Activated CD8-positive, alpha-beta memory T cell treated with anti-CD3 and anti-CD28 coated beads, Interleukin-2, amount 50 U/mL, for 24 hours (primary cell): Measurements from ENCODE around the gene ATAD2B.
"Not testable (repeated sequence)": the region's sequence is repeated elsewhere in the genome, so short reads cannot be mapped to it uniquely, and the experiment has no call there.

Experiments
- DNase-seq: peaks from one replicate; pipeline ENCODE4 v3.0.0-alpha.2; 2020; ENCODE audit errors: extremely low read depth

The ATAD2B gene

DNA sequence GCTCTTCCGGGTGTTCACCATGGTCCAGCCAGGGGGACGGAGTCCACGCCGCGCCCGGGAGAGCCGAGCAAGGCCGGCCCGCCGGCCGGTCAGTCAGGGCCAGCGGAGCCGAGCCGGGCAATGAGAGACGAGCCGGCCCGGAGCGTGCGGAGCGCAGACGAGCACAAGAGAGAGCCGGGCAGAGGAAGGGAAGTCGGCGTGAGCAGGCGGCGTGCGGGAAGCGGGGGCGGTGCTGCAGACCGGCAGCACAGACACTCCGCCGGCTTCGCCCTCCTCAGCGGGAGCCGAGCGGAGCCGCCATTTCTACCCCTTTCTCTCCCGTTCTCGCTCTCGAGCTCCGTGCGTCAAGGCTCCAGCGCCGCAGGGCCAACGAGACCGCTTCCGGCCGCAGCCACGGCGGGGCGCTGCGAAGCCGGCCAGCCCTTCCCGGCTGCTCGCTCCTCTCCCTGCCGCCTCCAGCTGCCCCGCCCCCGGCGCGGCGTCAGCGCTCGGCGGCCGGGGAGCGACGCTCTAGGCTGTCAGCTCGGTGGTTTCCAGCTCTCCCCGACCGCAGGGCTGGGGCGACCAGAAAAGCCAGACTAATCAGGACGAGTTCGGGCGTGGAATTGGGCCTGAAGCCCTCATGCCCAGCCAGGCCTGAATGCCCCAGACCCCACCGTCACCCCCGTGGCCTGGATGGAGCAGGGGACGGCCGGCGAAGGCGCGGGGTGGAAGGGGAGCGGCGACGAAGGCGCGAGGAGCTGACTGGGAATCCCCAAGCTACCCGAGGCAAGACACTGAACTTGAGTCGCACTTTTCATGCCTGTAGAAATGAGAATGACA lies at the start of gene ATAD2B:
ATAD2B (minus strand) TSS at position 374 of the 822 bp plus-strand sequence; CDS start at position 21, 353 bp downstream.
- peak; percentile 75 for DNase-seq

GRCh38 chr2:23967846-23968245 lies 40.9 kb upstream of the ATAD2B start:
- DNase-seq = no peak

DNA sequence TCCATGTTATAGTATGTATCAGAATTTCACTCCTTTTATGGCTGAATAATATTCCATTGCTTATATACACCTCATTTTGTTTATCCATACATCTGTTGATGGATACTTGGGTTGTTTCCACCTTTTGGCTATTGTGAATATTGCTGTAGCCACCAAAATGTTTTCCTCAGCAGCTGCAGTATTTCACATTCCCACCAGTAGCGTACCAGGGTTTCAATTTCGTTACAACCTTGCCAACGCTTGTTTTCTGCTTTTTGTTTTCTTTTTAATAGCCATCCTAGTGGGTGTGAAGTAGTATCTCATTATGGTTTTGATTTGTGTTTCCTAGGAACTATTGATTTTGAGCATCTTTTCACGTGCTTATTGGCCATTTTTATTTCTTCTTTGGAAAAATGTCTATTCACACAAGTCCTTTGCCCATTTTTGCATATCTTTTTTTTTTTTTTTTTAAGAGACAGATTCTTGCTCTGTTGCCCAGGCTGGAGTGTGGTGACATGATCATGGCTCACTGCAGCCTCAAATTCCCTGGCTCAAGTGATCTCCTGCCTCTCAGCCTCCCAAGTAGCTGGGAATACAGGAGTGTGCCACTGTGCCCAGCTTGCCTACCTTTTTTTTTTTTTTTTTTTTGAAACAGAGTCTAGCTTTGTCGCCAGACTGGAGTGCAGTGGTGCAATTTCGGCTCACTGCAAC lies 27.5 kb upstream of the ATAD2B start:
- no peak for DNase-seq

DNA sequence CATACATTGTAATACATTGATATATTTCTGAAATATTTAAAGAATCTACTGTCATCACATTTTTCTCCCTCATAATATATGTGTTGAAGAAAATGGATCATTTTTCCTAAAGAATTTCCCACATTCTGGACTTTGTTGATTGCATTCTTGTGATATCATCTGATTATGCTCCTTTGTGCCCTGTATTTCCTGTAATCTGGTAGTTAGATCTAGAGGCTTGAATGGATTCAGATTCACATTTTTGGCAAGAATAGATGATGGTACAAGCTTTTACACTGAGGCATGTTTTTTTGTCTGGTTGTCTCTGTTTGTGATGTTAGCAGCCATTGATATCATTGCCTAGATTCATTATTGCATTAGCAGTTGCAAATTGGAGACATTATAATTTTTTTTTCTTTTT lies 26.7 kb upstream of the ATAD2B start:
- no peak for DNase-seq

- DNase-seq = not testable (repeated sequence)
Observed at GRCh38 chr2:23952558-23952957, 25.6 kb upstream of the ATAD2B start.

- no peak for DNase-seq
Observed at GRCh38 chr2:23947350-23947749, 20.4 kb upstream of the ATAD2B start.

GRCh38 chr2:23944976-23945375 lies 18.1 kb upstream of the ATAD2B start:
- no peak for DNase-seq

DNA sequence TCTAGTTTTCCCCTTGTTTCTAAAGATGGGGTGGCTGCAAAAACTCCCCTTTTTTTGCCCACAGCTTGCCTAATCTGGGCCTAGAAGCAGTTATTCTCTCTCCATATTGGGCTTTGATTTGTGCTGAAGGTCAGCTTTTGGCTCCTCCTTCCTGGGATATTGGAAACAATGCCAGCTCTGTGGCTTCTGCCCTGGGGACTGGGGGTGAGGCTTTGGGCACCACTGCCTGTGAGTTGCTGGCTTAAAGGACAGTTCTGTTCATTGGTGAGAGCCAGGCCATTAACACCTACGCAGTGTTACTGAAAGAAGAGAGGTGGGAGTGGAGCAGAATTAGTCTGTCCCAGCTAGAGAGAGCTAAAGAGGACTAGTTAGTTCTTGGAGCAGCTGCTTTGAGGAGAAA lies 17.6 kb upstream of the ATAD2B start:
- no peak for DNase-seq

- no peak for DNase-seq
Observed at GRCh38 chr2:23943666-23944065, 16.7 kb upstream of the ATAD2B start.

DNA sequence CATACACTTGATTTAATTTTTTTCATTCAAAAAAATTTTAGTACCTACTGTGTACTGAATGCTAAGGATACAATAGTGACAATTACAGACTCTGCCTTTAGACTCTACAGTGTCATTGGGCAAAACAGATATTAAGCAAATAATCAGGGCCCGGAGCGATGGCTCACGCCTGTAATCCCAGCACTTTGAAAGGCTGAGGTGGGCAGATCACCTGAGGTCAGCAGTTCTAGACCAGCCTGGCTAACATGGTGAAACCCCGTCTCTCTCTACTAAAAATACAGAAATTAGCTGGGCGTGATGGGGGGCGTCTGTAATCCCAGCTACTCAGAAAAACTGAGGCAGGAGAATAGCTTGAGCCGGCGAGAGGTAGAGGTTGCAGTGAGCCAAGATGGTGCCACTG lies 14.7 kb upstream of the ATAD2B start:
- no peak for DNase-seq

DNA sequence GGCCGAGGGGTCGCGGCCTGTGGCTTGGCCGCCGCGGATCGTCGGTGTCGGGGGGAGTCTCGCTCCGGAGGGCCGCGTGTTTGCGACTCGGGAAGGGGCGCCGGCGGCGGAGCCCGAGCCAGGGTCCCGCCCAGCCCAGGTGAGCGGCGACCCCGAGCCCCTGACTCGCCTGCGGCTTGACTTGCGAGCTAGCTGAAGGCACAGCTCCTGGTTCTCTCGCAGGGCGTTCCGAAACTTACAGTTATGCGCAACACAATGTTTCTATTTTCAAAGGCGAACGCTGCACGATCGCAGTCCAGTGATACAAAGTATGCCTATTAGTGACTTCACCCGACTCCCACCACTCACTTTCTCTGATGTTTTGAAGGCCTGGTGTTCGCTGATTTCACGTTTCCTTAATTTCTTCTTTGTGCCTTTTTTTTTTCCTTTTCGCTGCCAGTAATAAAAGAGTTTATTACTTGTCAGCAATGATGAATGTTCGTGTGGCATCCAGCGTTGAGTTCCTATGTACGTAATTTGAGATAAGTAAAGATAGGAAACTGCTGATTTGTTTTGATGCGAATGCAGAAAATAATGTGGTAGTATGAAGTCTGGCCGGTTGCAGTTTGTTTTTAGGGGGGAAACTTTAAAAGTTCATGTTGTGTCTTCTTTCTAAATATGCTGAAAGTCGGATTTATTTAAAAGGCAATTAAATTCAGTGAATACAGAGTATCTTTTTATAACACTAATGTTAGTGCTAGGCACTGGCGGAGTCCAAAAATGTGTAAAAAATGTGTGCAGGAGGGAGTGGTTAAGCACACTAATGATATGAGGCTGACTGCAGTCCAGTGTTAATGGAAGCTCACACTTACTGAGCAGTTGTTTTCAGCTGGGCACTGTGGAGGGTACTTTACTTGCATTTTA lies 14.0 kb upstream of the ATAD2B start:
- DNase-seq = no peak

- DNase-seq = no peak
Observed at GRCh38 chr2:23939987-23940717, 13.2 kb upstream of the ATAD2B start, which contains the start of gene UBXN2A. TSS of gene UBXN2A (plus strand) at chr2:23940463. CDS start at chr2:23958315, 17,852 bp downstream.

DNA sequence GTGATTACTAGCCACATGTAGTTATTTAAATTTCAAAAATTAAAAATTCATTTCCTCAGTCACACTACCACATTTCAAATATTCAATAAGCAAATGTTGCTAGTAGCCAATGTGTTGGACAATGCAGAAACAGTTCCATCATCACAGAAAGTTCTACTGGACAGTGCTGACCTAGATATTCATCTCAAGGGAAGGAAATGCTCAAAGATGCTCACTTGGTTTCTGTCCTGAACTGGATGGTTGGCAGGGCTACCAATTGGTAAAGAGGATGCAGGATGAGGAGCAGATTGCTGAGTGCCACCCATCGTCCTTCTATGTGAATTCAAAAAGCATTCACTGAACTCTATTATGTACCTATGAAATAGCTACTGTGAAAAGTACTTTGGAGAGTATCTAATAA lies 7.3 kb upstream of the ATAD2B start:
- DNase-seq = no peak

DNA sequence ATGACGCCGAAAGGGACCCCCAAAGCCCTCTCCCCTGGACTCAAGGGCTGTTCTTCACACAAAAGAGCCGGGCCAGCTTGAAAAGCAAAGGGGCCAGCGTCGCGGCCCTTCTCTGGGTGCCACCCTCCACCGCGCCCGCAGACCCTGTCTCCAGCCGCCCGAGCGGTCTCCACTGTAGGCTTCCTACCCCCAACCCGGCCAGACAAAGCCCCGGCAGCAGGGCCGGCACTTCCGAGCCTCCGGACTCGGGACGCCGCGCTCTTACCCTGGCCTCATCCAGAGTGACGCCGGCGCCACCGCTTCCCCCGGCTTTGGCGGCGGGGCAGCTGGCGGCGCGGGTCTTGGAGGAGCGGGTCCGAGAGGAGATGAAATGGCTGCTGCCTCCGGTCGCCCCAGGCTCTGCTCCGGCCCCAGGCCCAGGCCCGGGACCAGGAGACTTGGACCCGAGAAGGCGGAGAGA lies 603 bp downstream of the ATAD2B start:
- DNase-seq = no peak

- no peak for DNase-seq
Observed at GRCh38 chr2:23925702-23926289, 1.1 kb downstream of the ATAD2B start.

GRCh38 chr2:23924589-23925359 lies 2.1 kb downstream of the ATAD2B start:
- DNase-seq = no peak

- no peak for DNase-seq
Observed at GRCh38 chr2:23918837-23919489, 8.0 kb downstream of the ATAD2B start.

DNA sequence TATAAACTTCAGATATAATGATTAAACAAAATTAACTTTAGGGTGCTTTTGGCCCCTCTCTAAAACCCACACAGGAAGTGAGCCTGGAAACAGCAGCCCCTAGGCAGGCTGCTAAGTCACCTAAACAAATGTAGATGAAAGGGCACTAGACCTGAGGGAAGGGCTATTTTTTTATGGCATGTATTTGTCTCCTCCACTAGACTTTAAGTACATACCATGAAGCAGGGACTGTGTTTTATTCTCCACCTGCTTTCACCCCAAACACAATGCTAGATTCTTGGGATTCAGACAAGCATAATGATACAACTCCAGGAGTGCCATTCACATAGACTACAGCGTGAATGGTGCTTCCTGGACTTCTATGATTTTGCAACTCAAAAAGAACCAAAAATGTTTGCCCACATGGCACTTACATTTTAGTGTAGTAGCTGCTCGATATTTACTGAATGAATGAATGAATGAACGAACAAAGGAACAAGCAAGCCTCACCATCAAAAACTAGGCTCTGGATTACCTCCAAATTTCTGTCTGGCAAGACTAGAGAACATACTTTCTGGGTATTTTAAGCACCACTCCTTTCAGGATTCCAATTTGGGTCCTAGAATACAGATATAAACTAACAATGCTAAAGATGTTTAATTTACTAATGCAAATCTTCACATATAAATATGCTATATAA lies 10.1 kb downstream of the ATAD2B start:
- DNase-seq = no peak

DNA sequence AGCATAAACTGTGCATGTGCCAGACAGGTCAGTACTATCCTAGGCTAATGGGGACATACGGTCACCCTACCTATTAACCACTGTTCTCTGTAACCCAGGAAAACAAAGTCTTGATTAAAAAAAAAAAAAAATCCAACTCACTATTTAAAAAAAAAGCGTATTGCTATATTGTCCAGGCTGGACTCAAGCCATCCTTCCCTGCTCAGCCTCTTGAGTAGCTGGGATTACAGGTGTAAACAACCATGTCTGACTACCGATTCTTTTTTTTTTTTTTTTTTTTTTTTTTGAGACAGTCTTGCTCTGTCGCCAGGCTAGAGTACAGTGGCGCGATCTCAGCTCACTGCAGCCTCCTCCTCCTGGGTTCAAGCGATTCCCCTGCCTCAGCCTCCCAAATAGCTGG lies 11.6 kb downstream of the ATAD2B start:
- no peak for DNase-seq
